Mammary epithelial cell (primary cell): Measurements from ENCODE around the gene ECD.
"Not testable (repeated sequence)": the region's sequence is repeated elsewhere in the genome, so short reads cannot be mapped to it uniquely, and the experiment has no call there.

ENCODE experiments used
- CTCF ChIP-seq, 2 donors: IDR thresholded peaks in 1 of 2; conservative IDR thresholded peaks in 1 of 2; 2 replicates each; pipeline ENCODE4 v1.5.1; 2011 to 2012; ENCODE audit warnings: inconsistent platforms in 2 of 2, low read length in 2 of 2, mild to moderate bottlenecking in 2 of 2, control low read depth in 1 of 2, low read depth in 1 of 2; ENCODE audit not compliant: insufficient read depth in 1 of 2; ENCODE audit errors: extremely low read depth in 1 of 2
- EZH2 ChIP-seq: IDR thresholded peaks from 2 replicates; pipeline ENCODE4 v1.6.1; 2012; ENCODE audit warnings: low read length, inconsistent platforms, borderline replicate concordance

GRCh38 chr10:73112032-73112431 is 55.8 kb downstream of the ECD start:
- not testable (repeated sequence) for TF ChIP-seq CTCF (conservative IDR thresholded peaks at IDR 0.05 in 1 of 2, IDR thresholded peaks at IDR 0.05 in 1 of 2; ENCODE audit: extremely low read depth in 1 of 2, insufficient read depth in 1 of 2, low read depth in 1 of 2, low read length in 2 of 2); EZH2
